Measurements from ENCODE around the gene MAPK14.
A peak's percentile ranks its signal among the peaks of the same experiment; 100 is the strongest.
"Not testable (repeated sequence)": the region's sequence is repeated elsewhere in the genome, so short reads cannot be mapped to it uniquely, and the experiment has no call there.

Gene MAPK14

DNA sequence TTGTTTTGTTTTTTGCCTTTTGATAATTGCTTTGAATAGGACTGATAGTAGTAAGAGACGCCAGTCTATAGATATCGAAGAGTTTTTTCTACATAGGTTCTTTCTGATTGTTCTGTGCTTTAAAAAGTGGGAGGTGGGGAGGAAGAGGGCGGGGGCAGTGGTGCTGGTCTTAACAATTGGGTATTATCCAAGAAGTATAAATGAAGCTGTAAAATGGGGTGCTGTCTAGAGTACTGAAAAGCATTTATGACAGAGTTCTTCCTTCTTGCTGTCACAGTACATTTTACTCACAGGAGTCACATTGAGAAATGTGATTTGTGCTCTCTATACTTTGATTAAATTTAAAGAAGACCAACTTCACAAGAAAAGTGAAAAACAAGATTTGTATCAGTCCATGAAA is 41.0 kb downstream of the MAPK14 start:
- DNase-seq (ENCODE audit: low read depth in 1 of 2, low spot score in 1 of 2): no peak

GRCh38 chr6:36069573-36069972 is 42.0 kb downstream of the MAPK14 start:
- DNase-seq (ENCODE audit: low read depth in 1 of 2, low spot score in 1 of 2): no peak

DNA sequence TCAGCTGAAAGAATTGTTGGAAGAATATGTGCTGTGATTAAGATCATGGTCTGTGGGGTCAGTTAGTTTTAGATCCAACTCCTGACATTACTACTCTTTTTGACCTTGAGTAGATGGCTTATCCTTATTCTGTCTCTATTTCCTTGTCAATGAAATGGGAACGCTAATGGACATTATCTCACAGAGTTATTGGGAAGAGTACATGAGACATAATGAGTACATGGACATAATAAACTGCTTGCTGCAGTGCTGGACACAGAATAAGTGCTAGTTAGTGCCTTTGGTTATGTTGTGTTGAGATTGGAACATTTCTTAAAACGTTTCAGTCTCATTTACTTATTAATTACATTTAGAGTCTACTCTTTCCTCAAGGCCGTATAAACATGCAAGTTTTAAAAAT is 42.6 kb downstream of the MAPK14 start:
- no peak for DNase-seq (ENCODE audit: low read depth in 1 of 2, low spot score in 1 of 2)

DNA sequence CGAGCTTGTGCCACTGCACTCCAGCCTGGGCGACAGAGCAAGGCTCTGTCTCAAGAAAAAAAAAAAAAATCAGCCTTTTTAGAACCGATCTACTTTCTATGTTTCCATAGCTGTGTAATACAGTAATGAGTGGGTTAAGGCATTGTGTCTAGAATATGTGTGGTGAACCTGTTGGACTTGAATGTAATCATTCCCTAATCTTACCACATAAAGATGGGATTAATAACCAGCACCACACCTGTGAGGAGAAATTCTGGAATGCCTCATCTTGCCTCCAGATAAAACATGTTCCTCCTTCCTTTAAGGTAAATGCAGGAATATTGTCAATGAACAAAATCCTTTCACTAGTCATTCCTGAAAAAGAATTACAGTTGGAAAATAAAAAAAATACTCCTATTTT is 43.7 kb downstream of the MAPK14 start:
- no peak for DNase-seq (ENCODE audit: low read depth in 1 of 2, low spot score in 1 of 2)

- no peak for DNase-seq (ENCODE audit: low read depth in 1 of 2, low spot score in 1 of 2)
Observed at GRCh38 chr6:36071714-36072113, 44.1 kb downstream of the MAPK14 start.

DNA sequence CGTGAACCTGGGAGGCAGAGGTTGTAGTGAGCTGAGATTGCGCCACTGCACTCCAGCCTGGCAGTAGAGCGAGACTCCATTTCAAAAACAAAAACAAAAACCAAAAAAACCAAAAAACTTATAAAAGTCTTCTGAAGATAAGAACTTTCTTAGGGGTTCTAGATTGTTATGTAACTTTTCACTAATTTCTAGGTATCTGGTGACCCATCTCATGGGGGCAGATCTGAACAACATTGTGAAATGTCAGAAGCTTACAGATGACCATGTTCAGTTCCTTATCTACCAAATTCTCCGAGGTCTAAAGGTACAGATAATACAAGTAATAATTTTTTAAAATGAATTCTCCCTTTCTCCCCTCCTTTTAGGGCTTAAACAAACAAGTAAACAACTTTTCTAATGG is 45.1 kb downstream of the MAPK14 start:
- DNase-seq (ENCODE audit: low read depth in 1 of 2, low spot score in 1 of 2): no peak

DNA sequence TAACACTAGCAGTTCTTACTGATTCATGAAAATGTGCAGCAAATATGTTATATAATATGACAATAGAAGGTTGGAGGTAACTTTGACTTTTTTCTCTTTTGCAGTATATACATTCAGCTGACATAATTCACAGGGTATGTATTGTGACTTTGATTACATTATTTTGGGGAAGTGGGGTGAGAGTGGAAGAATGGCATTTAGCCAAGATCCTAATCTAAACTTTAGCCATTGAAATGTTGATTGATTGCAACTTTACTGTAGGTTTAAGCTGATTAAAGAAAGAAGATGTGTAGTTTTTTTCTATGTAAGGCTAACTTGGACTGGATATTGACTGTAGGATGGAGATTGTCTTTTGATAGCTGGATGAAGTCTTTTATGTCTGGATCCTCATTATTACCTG is 46.0 kb downstream of the MAPK14 start:
- DNase-seq (ENCODE audit: low read depth in 1 of 2, low spot score in 1 of 2): no peak

GRCh38 chr6:36075656-36076055 is 48.0 kb downstream of the MAPK14 start:
- no peak for DNase-seq (ENCODE audit: low read depth in 1 of 2, low spot score in 1 of 2)

- no peak for DNase-seq (ENCODE audit: low read depth in 1 of 2, low spot score in 1 of 2)
Observed at GRCh38 chr6:36076178-36077063, 48.8 kb downstream of the MAPK14 start.

DNA sequence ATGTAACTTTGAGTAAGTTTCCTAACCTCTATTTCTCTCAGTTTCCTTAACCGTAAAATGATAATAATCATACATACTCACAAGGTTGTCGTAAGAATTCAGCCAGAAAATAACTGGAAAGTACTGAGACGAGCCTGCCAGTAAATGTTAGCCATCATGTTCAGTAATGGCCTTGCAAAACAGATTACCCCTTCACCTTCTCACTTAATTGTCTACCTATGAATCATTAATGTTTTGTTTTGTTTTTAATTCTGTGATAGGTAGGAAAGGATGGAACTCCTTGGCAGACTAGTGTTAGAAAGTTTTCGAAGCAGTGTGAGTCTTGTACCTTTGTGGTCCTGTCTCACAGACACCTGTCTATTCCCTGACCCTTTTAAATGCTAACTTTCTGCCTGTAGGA is 50.6 kb downstream of the MAPK14 start:
- no peak for DNase-seq (ENCODE audit: low read depth in 1 of 2, low spot score in 1 of 2)

GRCh38 chr6:36079601-36080000 is 52.0 kb downstream of the MAPK14 start:
- no peak for DNase-seq (ENCODE audit: low read depth in 1 of 2, low spot score in 1 of 2)

DNA sequence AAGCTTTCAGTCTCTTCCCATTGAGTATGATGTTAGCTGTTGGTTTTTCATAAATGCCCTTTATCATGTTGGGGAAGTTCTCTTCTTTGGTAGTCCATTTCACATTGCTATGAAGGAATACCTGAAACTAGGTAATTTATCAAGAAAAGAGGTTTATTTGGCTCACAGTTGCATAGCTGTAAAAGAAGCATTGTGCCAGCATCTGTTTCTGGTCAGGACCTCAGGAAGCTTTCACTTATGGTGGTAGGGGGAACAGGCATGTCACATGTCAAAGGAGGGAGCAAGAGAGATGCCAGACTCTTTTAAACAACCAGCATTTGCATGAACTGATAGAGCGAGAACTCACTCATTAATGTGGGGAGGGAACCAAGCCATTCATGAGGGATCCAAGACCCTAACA is 54.7 kb downstream of the MAPK14 start:
- no peak for DNase-seq (ENCODE audit: low read depth in 1 of 2, low spot score in 1 of 2)

GRCh38 chr6:36083446-36083845 is 55.8 kb downstream of the MAPK14 start:
- no peak for DNase-seq (ENCODE audit: low read depth in 1 of 2, low spot score in 1 of 2)

DNA sequence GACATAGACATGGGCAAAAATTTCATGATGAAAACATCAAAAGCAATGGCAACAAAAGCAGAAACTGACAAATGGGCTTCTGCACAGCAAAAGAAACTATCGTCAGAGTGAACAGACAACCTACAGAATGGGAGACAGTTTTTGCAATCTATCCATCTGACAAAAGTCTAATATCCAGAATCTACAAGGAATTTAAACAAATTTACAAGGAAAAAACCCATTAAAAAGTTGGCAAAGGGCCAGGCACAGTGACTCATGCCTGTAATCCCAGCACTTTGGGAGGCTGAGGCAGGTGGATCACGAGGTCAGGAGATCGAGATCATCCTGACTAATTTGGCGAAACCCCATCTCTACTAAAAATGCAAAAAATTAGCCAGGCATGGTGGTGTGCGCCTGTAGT is 60.6 kb downstream of the MAPK14 start:
- DNase-seq (ENCODE audit: low read depth in 1 of 2, low spot score in 1 of 2): not testable (repeated sequence)

GRCh38 chr6:36089048-36089447 is 61.4 kb downstream of the MAPK14 start:
- no peak for DNase-seq (ENCODE audit: low read depth in 1 of 2, low spot score in 1 of 2)

DNA sequence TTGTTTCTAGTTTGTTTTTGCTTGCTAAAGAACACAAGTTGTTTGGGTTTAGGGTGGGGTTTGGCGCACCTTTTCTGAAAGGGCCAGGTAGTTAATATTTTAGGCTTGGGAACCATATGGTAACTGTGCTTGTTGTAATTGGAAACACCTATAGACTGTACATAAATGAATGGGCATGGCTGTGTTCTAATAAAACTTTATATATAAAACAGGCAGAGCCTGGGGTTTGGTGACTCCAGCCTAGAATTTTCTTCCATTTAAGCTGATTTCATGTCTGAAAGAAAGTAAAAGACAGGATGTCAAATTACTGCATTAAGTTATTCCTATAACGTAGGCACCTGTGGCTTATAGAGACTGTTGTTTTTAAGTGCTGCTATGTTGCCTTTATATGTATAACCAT is 66.6 kb downstream of the MAPK14 start:
- DNase-seq (ENCODE audit: low read depth in 1 of 2, low spot score in 1 of 2): no peak

DNA sequence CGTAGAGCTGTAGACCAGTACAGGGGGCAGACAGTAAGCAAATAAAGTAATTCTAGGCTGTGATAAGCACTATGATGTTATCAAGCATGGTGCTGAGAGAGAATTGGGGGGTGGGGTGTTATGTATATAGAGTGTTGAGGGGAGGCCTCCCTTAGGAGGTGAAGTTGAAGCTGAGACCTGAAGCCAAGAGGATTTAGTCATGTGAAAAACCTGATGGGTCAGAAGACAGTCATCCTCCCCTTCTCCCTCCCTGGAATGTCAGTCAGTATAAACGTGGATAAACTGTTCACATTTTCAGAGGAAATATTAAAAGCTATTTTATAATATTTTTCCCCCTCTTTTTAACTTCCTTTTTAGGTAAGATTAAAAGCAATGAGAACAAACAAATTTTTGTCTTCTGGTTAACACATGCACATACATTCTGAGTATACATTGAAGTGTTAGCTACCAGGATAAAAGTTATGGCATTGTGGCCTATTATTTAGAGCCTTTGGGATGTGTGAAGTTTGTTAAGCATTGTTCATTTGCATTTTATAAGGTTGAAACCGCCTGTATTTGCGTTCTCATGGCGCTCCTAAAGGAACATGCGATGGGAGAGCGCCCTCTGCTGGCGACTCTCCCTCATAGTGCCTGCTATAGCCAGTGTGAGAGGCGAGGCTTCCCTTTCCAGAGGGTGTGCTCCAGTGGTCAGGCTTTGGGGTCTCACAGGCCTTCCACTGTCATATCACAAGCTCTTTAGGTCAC is 67.3 kb downstream of the MAPK14 start:
- DNase-seq (ENCODE audit: low read depth in 1 of 2, low spot score in 1 of 2): peak; percentile 72 to 74

DNA sequence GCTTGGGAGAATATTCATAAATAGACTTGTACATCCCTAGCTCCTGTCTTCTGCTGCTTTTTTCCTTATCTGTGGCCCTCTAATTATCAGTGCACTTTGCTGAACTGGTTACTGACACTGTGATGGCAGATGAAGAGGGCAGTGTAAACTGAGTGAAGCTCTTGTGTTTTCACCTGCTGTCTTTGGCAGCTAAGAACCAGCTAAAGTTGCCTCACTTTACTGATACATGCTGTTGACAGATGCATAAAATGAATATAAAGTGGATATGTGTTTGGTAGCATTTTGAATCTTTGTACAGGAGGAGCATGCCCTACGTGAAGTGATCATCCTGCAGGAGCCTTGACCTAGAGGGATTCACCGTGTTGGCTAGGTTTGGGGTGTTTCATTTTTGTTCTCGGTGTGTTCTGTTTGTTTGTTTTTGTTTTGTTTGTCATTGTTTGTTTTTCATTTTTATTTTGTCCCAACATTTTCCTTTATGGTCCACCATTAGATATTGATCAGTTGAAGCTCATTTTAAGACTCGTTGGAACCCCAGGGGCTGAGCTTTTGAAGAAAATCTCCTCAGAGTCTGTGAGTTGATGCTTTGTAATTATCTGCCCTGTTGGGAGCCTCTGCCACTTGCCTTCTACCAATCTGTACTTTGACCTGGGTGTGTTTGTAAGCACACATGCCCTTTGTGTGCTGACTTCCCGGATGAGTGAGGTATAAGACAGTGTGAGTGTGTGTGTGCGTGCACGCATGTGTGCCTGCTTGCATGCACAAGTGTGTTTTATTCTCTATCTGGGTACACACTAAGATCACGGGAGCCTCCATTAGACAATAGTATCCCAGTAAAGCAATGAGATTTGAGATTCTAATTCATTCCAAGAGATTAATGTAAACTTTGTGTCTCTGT is 68.1 kb downstream of the MAPK14 start:
- DNase-seq (ENCODE audit: low read depth in 1 of 2, low spot score in 1 of 2): no peak

DNA sequence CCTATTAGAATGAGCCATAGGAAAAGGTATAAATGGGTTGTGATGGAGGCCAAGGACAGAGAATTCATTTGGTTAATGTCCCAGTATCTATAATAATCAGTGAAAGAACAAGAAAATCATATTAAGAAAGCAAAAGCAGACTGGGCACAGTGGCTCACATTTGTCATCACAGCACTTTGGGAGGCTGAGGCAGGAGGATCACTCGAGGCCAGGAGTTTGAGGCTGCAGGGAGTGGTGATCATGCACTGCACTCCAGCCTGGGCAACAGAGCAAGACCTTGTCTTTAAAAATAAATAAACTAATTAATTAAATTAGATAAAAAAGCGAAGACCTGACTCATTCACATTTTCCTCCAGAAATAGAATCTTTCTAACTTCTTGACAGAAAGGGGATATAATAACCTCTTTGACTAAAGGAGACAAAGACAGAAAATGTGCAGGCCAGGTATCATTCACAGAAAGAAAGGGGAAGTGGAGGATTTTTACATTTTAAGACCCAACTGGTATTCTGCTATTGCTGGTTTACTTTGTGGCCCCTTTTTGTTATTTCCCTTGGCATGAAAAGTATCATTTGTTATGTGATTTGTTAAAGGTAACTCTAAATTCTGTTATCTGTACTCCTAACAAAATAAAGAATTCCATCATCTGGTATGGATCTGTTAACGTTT is 70.8 kb downstream of the MAPK14 start:
- DNase-seq (ENCODE audit: low read depth in 1 of 2, low spot score in 1 of 2): no peak

DNA sequence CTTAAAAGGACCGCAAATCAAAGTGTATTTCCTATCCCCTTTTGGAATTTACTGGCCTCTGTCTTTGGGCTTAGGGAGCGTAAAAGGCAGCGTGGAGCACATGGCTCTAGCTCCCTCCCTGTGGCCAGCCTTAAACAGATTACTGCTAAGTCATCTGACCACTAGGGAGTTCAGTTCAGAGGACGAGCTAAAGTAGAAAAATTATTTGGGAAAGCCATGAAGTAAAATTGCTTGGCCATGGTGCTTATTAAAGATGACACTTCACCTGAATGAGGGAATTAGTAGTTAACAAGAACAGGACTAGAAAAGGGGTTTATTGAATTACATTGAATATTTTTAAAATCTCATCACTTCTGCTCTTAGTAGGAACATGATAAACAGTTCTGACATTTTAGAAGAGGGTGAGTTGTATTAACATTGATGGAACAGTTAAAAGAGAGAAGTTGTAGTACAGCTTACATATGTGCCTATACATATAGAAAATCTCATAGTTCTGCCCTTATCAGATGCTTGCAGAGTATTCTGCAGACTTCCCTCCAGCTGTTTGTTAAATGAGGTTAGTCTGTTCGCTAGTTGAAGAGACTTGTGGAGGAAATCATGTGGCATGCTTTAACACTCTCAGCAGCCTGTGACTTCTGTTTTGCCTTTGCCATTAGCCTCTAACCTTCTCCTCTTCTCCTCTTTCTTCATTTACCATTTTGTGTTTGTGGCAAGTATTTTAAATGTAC is 71.5 kb downstream of the MAPK14 start:
- DNase-seq (ENCODE audit: low read depth in 1 of 2, low spot score in 1 of 2): no peak
